WTC11 (cell line): ENCODE results near the gene PHF21B.

ENCODE experiments used
- ATF3 ChIP-seq: sonication (generic); formaldehyde crosslinking; conservative IDR thresholded peaks from 2 replicates; pipeline ENCODE4 v1.8.1; 2022; ENCODE audit warnings: mild to moderate bottlenecking, missing genetic modification reagents
- CTCF ChIP-seq: fragments of 200-600 bp; IDR thresholded peaks from 2 replicates; pipeline ENCODE4 v1.8.0; 2022; ENCODE audit warnings: antibody characterized with exemption
- HMGA2 ChIP-seq: fragments of 250-450 bp; sonication (Bioruptor Pico); IDR thresholded peaks from 2 replicates; pipeline ENCODE4 v1.4.0; 2021; ENCODE audit warnings: mild to moderate bottlenecking, moderate library complexity
- IRF1 ChIP-seq: sonication (generic); formaldehyde crosslinking; IDR thresholded peaks from 2 replicates; pipeline ENCODE4 v1.8.0; 2023; ENCODE audit warnings: missing genetic modification reagents

- no peak for TF ChIP-seq HMGA2
- no peak for TF ChIP-seq ATF3
- no peak for TF ChIP-seq CTCF
- TF ChIP-seq IRF1 (CRISPR knock-in tag): no peak
These were observed 2.8 kb downstream of the PHF21B start for GRCh38 chr22:45006964-45007390.
